ENCODE data around the gene AGTPBP1.

Gene AGTPBP1

DNA sequence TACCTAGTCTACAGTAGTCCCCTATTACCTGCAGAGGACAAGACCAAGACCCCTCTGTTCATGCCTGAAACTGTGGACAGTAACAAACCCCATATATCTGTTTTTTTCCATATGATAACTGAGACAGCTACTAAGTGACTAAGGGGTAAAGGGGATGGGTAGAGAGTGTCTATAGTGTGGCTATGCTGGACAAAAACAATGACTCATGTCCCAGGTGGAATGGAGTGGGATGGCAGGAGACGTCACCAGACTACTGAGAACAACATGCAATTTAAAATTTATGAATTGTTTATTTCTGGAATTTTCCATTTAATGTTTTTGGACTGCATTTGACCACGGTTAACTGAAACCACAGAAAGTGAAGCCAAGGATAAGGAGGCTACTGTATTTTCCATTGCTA lies 171.8 kb downstream of the AGTPBP1 start:
- Histone ChIP-seq H3K4me1 (ENCODE audit: low read length) (no peaks in the 10 kb centered on the region), H3K36me3 (replicated peaks; ENCODE audit: insufficient read depth, low read length) (no peaks in the 10 kb centered on the region; the same call in 1 of the 2 replicates), H3K4me3 (ENCODE audit: low read length) (no peak overlapping the region), H3F3A (ENCODE audit: insufficient read depth, low read length) (no peaks in the 10 kb centered on the region), H3K9me3 (replicated peaks; ENCODE audit: insufficient read depth, low read length) (no peaks in the 10 kb centered on the region), H2AFZ (ENCODE audit: low read length) (no peak overlapping the region), H3K79me2 (ENCODE audit: low read length) (no peaks in the 10 kb centered on the region), H4K20me1 (ENCODE audit: insufficient read depth, low read length) (no peaks in the 10 kb centered on the region), H3K27ac (ENCODE audit: low read length) (no peak overlapping the region), H3K9me2 (replicated peaks; ENCODE audit: insufficient read depth, low read length) (no peaks in the 10 kb centered on the region), H3K4me2 (ENCODE audit: low read depth, low read length) (no peak overlapping the region), H3K9ac (ENCODE audit: low read length) (no peak overlapping the region), H3K27me3 (replicated peaks; ENCODE audit: insufficient read depth, low read length) (no peaks in the 10 kb centered on the region)
- no peak for DNase-seq
- TF ChIP-seq EZH2 (optimal IDR thresholded peaks at IDR 0.05; ENCODE audit: low read depth, low read length) (no peak), EZH2phosphoT487 (IDR thresholded peaks at IDR 0.05; ENCODE audit: low read length) (no peak)
- TF ChIP-seq, protein P1, sequence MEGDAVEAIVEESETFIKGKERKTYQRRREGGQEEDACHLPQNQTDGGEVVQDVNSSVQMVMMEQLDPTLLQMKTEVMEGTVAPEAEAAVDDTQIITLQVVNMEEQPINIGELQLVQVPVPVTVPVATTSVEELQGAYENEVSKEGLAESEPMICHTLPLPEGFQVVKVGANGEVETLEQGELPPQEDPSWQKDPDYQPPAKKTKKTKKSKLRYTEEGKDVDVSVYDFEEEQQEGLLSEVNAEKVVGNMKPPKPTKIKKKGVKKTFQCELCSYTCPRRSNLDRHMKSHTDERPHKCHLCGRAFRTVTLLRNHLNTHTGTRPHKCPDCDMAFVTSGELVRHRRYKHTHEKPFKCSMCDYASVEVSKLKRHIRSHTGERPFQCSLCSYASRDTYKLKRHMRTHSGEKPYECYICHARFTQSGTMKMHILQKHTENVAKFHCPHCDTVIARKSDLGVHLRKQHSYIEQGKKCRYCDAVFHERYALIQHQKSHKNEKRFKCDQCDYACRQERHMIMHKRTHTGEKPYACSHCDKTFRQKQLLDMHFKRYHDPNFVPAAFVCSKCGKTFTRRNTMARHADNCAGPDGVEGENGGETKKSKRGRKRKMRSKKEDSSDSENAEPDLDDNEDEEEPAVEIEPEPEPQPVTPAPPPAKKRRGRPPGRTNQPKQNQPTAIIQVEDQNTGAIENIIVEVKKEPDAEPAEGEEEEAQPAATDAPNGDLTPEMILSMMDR (IDR thresholded peaks at IDR 0.05; ENCODE audit: low read length) = no peak

GRCh38 chr9:85559526-85559925 lies 182.2 kb downstream of the AGTPBP1 start:
- no peak for TF ChIP-seq EZH2 (optimal IDR thresholded peaks at IDR 0.05; ENCODE audit: low read depth, low read length)
- TF ChIP-seq, protein P1 (IDR thresholded peaks at IDR 0.05; ENCODE audit: low read length) = no peak
- no peak for TF ChIP-seq EZH2phosphoT487 (IDR thresholded peaks at IDR 0.05; ENCODE audit: low read length)
- Histone ChIP-seq H4K20me1 (ENCODE audit: insufficient read depth, low read length) (no peaks in the 10 kb centered on the region), H3K36me3 (replicated peaks; ENCODE audit: insufficient read depth, low read length) (no peaks in the 10 kb centered on the region), H2AFZ (ENCODE audit: low read length) (no peak overlapping the region), H3K9ac (ENCODE audit: low read length) (no peak overlapping the region), H3K4me1 (ENCODE audit: low read length) (no peaks in the 10 kb centered on the region), H3F3A (ENCODE audit: insufficient read depth, low read length) (no peaks in the 10 kb centered on the region), H3K27ac (ENCODE audit: low read length) (no peak overlapping the region), H3K9me3 (replicated peaks; ENCODE audit: insufficient read depth, low read length) (no peaks in the 10 kb centered on the region), H3K4me2 (ENCODE audit: low read depth, low read length) (no peak overlapping the region), H3K79me2 (ENCODE audit: low read length) (no peaks in the 10 kb centered on the region), H3K4me3 (ENCODE audit: low read length) (no peak overlapping the region), H3K9me2 (replicated peaks; ENCODE audit: insufficient read depth, low read length) (no peaks in the 10 kb centered on the region), H3K27me3 (replicated peaks; ENCODE audit: insufficient read depth, low read length) (no peaks in the 10 kb centered on the region)
- no peak for DNase-seq

- no peaks in the 10 kb centered on the region for H3K36me3 ChIP-seq (replicated peaks; ENCODE audit: insufficient read depth, low read length)
- DNase-seq = no peak
- H2AFZ ChIP-seq (ENCODE audit: low read length) = no peak overlapping the region
- no peaks in the 10 kb centered on the region for H3K79me2 ChIP-seq (ENCODE audit: low read length)
- H3K4me1 ChIP-seq (ENCODE audit: low read length) = no peaks in the 10 kb centered on the region
- H4K20me1 ChIP-seq (ENCODE audit: insufficient read depth, low read length) = no peaks in the 10 kb centered on the region
- H3K27ac ChIP-seq (ENCODE audit: low read length) = no peak overlapping the region
- H3K9ac ChIP-seq (ENCODE audit: low read length) = no peak overlapping the region
- no peak overlapping the region for H3K4me3 ChIP-seq (ENCODE audit: low read length)
- no peaks in the 10 kb centered on the region for H3K27me3 ChIP-seq (replicated peaks; ENCODE audit: insufficient read depth, low read length)
- no peaks in the 10 kb centered on the region for H3K9me3 ChIP-seq (replicated peaks; ENCODE audit: insufficient read depth, low read length)
- no peak overlapping the region for H3K4me2 ChIP-seq (ENCODE audit: low read depth, low read length)
- no peaks in the 10 kb centered on the region for H3K9me2 ChIP-seq (replicated peaks; ENCODE audit: insufficient read depth, low read length)
- TF ChIP-seq, protein P1 (IDR thresholded peaks at IDR 0.05; ENCODE audit: low read length) = no peak
- TF ChIP-seq EZH2phosphoT487 (IDR thresholded peaks at IDR 0.05; ENCODE audit: low read length) (no peak), EZH2 (optimal IDR thresholded peaks at IDR 0.05; ENCODE audit: low read depth, low read length) (no peak)
- no peaks in the 10 kb centered on the region for H3F3A ChIP-seq (ENCODE audit: insufficient read depth, low read length)
Measured at GRCh38 chr9:85554349-85554748, 187.4 kb downstream of the AGTPBP1 start.

All from MM.1S (cell line).